ENCODE results near the gene TNFRSF1A. TPM values are rescaled to one million over a fixed set of nuclear protein-coding genes. Genes with fewer than 3 reads are reported as not detected.
"Not testable (repeated sequence)": the region's sequence is repeated elsewhere in the genome, so short reads cannot be mapped to it uniquely, and the experiment has no call there.

The TNFRSF1A gene
- polyA plus RNA-seq, 1 donor from 2014 or later = 4.5 TPM

DNA sequence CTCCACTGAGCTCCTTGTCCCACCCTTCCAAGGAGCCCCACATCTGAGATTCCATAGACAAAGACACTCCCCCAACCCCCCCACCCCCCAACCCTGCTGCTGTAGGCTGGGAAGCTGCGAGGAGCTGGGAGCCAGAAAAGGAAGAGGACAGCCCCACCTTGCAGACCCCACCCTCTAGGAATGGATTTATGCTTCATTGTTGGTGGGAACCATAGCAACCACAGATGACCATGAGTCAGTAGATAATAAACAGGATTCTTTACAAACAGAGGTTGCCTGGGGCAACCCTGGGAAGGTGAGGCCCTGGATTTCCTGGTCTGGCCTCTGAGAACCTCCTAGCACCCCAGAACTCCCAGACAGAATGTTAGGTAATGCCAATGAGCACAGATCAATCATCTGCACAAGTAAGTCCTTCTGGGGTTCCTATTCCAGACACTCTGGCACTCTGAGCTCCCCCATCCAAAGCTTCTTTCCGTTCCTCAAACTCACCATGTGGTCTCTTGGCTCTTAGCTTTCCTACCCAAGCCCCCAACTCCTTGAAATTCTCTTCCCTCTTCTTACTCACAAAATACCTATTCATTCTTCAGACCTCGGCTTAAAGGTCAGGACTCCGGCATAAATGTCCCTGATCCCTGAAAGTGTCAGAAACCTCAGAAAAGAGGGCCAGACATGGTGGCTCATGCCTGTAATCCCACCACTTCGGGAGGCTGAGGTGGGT is 46.6 kb downstream of the TNFRSF1A start:
- no peak for TF ChIP-seq POLR2AphosphoS5 (IDR thresholded peaks at IDR 0.05)
- no peak overlapping the region for H3K9ac ChIP-seq (ENCODE audit: low read length)
- H3K4me3 ChIP-seq (ENCODE audit: low read length) = no peak overlapping the region
- no peaks in the 10 kb centered on the region for H3F3A ChIP-seq (ENCODE audit: insufficient read depth, low read length, poor library complexity, severe bottlenecking)
- H3K9me2 ChIP-seq (ENCODE audit: insufficient read depth, low read length) = no peaks in the 10 kb centered on the region
- no peaks in the 10 kb centered on the region for H4K20me1 ChIP-seq (ENCODE audit: insufficient read depth)
- no peaks in the 10 kb centered on the region for H3K27me3 ChIP-seq (ENCODE audit: insufficient read depth, low read depth, low read length)
- H3K9me3 ChIP-seq (ENCODE audit: low read length) = no peaks in the 10 kb centered on the region
- no peak overlapping the region for H2AFZ ChIP-seq (ENCODE audit: low read depth, low read length)
- H3K79me2 ChIP-seq (replicated peaks; ENCODE audit: insufficient read depth, low read length) = no peaks in the 10 kb centered on the region
- H3K27ac ChIP-seq (ENCODE audit: low read length) = no peak overlapping the region
- H3K4me2 ChIP-seq (ENCODE audit: low read length) = no peak overlapping the region
- no peaks in the 10 kb centered on the region for H3K36me3 ChIP-seq (ENCODE audit: insufficient read depth, low read length)

DNA sequence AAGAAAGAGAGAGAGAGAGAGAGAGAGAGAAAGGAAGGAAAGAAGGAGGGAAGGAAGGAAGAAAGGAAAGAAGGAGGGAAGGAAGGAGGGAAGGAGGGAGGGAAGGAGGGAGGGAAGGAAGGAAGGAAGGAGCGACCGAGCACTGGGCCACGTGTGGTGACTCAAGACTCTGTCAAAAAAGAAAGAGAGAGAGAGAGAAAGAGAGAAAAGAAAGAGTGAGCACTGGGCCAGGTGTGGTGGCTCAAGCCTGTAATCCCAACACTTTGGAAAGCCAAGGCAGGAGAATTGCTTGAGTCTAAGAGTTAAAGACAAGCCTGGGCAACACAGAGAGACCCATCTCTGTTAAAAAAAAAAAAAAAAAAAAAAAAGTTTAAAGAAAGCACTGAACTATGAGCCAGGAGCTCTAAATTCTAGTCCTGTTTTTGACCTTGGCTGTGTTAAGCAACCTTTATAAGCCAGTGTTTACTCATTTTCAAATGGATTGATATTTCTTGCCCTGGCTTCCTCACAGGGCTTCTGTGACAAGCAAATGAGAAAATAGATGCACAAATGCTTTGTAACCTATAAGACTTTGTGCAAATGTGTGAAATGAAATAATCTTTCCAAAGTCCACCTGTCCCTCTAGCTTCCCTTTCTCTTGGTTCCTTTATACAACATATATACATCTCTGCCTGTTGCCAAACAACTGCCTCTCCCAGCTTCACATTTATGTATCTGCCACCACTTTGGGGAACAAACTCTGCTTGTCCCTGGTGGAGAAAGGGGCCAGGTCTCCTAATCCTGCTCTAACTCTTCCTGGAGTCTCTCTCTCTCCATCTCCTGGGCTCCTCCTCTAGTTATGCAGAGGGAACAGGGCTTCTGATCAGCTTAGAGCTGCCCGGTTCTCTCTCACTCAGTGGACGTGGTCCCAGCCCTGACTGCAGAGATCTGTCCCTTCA is 47.5 kb downstream of the TNFRSF1A start:
- no peaks in the 10 kb centered on the region for H3K9me3 ChIP-seq (ENCODE audit: low read length)
- H3F3A ChIP-seq (ENCODE audit: insufficient read depth, low read length, poor library complexity, severe bottlenecking) = no peaks in the 10 kb centered on the region
- H3K4me3 ChIP-seq (ENCODE audit: low read length) = no peak overlapping the region
- no peaks in the 10 kb centered on the region for H3K36me3 ChIP-seq (ENCODE audit: insufficient read depth, low read length)
- no peaks in the 10 kb centered on the region for H4K20me1 ChIP-seq (ENCODE audit: insufficient read depth)
- no peak overlapping the region for H3K27ac ChIP-seq (ENCODE audit: low read length)
- no peaks in the 10 kb centered on the region for H3K79me2 ChIP-seq (replicated peaks; ENCODE audit: insufficient read depth, low read length)
- no peak overlapping the region for H3K9ac ChIP-seq (ENCODE audit: low read length)
- no peaks in the 10 kb centered on the region for H3K27me3 ChIP-seq (ENCODE audit: insufficient read depth, low read depth, low read length)
- H2AFZ ChIP-seq (ENCODE audit: low read depth, low read length) = no peak overlapping the region
- TF ChIP-seq RAD21 (conservative IDR thresholded peaks at IDR 0.05) = no peak
- no peak for TF ChIP-seq CTCF (IDR thresholded peaks at IDR 0.05; ENCODE audit: poor library complexity, severe bottlenecking)
- TF ChIP-seq, protein P1, sequence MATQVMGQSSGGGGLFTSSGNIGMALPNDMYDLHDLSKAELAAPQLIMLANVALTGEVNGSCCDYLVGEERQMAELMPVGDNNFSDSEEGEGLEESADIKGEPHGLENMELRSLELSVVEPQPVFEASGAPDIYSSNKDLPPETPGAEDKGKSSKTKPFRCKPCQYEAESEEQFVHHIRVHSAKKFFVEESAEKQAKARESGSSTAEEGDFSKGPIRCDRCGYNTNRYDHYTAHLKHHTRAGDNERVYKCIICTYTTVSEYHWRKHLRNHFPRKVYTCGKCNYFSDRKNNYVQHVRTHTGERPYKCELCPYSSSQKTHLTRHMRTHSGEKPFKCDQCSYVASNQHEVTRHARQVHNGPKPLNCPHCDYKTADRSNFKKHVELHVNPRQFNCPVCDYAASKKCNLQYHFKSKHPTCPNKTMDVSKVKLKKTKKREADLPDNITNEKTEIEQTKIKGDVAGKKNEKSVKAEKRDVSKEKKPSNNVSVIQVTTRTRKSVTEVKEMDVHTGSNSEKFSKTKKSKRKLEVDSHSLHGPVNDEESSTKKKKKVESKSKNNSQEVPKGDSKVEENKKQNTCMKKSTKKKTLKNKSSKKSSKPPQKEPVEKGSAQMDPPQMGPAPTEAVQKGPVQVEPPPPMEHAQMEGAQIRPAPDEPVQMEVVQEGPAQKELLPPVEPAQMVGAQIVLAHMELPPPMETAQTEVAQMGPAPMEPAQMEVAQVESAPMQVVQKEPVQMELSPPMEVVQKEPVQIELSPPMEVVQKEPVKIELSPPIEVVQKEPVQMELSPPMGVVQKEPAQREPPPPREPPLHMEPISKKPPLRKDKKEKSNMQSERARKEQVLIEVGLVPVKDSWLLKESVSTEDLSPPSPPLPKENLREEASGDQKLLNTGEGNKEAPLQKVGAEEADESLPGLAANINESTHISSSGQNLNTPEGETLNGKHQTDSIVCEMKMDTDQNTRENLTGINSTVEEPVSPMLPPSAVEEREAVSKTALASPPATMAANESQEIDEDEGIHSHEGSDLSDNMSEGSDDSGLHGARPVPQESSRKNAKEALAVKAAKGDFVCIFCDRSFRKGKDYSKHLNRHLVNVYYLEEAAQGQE (IDR thresholded peaks at IDR 0.05; ENCODE audit: borderline replicate concordance) = no peak
- TF ChIP-seq TAF1 (IDR thresholded peaks at IDR 0.05; ENCODE audit: low read depth) = no peak
- TF ChIP-seq EP300 (conservative IDR thresholded peaks at IDR 0.05; ENCODE audit: poor library complexity, severe bottlenecking) = no peak
- no peaks in the 10 kb centered on the region for H3K9me2 ChIP-seq (ENCODE audit: insufficient read depth, low read length)
- H3K4me2 ChIP-seq (ENCODE audit: low read length) = no peak overlapping the region

- Histone ChIP-seq H2AFZ (ENCODE audit: low read depth, low read length) (no peak overlapping the region), H3K27me3 (ENCODE audit: insufficient read depth, low read depth, low read length) (no peaks in the 10 kb centered on the region), H3K4me3 (ENCODE audit: low read length) (no peak overlapping the region), H3K4me2 (ENCODE audit: low read length) (no peak overlapping the region), H3K9me2 (ENCODE audit: insufficient read depth, low read length) (no peaks in the 10 kb centered on the region), H3K27ac (ENCODE audit: low read length) (no peak overlapping the region), H4K20me1 (ENCODE audit: insufficient read depth) (no peaks in the 10 kb centered on the region), H3K9ac (ENCODE audit: low read length) (no peak overlapping the region), H3F3A (ENCODE audit: insufficient read depth, low read length, poor library complexity, severe bottlenecking) (no peaks in the 10 kb centered on the region), H3K36me3 (ENCODE audit: insufficient read depth, low read length) (no peaks in the 10 kb centered on the region), H3K9me3 (ENCODE audit: low read length) (no peaks in the 10 kb centered on the region), H3K79me2 (replicated peaks; ENCODE audit: insufficient read depth, low read length) (no peaks in the 10 kb centered on the region)
- no peak for TF ChIP-seq EZH2 (IDR thresholded peaks at IDR 0.05; ENCODE audit: borderline replicate concordance, insufficient read depth, low read length, poor library complexity, severe bottlenecking)
- no peak for TF ChIP-seq EP300 (conservative IDR thresholded peaks at IDR 0.05; ENCODE audit: poor library complexity, severe bottlenecking)
- no peak for TF ChIP-seq CTCF (IDR thresholded peaks at IDR 0.05; ENCODE audit: poor library complexity, severe bottlenecking)
- TF ChIP-seq SMC3 (conservative IDR thresholded peaks at IDR 0.05; ENCODE audit: poor library complexity) = no peak
- TF ChIP-seq POLR2AphosphoS5 (IDR thresholded peaks at IDR 0.05) = no peak
Measured at GRCh38 chr12:6292606-6293005, 49.3 kb downstream of the TNFRSF1A start.

DNA sequence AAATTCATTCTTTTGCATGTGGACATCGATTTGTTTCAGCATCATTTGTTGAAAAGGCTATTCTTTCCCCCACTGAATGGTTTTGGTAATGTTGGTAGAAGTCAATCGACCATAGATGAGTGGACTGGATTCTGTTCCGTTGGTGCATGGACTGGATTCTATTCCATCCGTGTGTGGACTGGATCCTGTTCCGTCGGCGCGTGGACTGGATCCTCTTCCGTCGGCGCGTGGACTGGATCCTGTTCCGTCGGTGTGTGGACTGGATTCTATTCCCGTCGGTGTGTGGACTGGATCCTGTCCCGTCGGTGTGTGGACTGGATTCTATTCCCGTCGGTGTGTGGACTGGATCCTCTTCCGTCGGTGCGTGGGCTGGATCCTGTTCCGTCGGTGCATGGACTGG is 52.0 kb downstream of the TNFRSF1A start:
- H2AFZ ChIP-seq (ENCODE audit: low read depth, low read length); H3K9me2 ChIP-seq (ENCODE audit: insufficient read depth, low read length); H4K20me1 ChIP-seq (ENCODE audit: insufficient read depth); H3K9me3 ChIP-seq (ENCODE audit: low read length); H3F3A ChIP-seq (ENCODE audit: insufficient read depth, low read length, poor library complexity, severe bottlenecking); H3K79me2 ChIP-seq (replicated peaks; ENCODE audit: insufficient read depth, low read length); H3K27me3 ChIP-seq (ENCODE audit: insufficient read depth, low read depth, low read length); H3K9ac ChIP-seq (ENCODE audit: low read length); H3K36me3 ChIP-seq (ENCODE audit: insufficient read depth, low read length); H3K4me2 ChIP-seq (ENCODE audit: low read length); H3K4me3 ChIP-seq (ENCODE audit: low read length); H3K27ac ChIP-seq (ENCODE audit: low read length): not testable (repeated sequence)
